Measurements from ENCODE around the gene NCSTN. TPM values are rescaled to one million over a fixed set of nuclear protein-coding genes. Genes with fewer than 3 reads are reported as not detected.

Gene NCSTN
- total RNA-seq, 4 donors from 2014 or later = 37.2 to 64.9 (median 48.3) TPM

- intact Hi-C loops (cut with DNase I; ENCODE audit: low total_unique reads) = no loop called here
- 78 to 87% methylated on average over 4 of the region's 4 CpGs for WGBS, 2 donors
- peak in 1 of 2 donors; percentile 53 for DNase-seq (ENCODE audit: low spot score in 2 of 2)
- H3K4me3 ChIP-seq (ENCODE audit: low read depth, poor library complexity, severe bottlenecking) = no peak overlapping the region
- TF ChIP-seq POLR2A (IDR thresholded peaks at IDR 0.05) (no peak), CTCF (IDR thresholded peaks at IDR 0.05) (no peak)
Observed at GRCh38 chr1:160367934-160368923, 25.0 kb downstream of the NCSTN start.

GRCh38 chr1:160369087-160369486, 25.9 kb downstream of the NCSTN start:
- no peak overlapping the region for H3K4me3 ChIP-seq (ENCODE audit: low read depth, poor library complexity, severe bottlenecking)
- TF ChIP-seq CTCF (IDR thresholded peaks at IDR 0.05) (no peak), POLR2A (IDR thresholded peaks at IDR 0.05) (no peak)
- no peak for DNase-seq (ENCODE audit: low spot score in 2 of 2)
- 84 to 86% methylated on average over 1 of the region's 1 CpG for WGBS, 2 donors
- intact Hi-C loops (cut with DNase I; ENCODE audit: low total_unique reads) = no loop called here

- TF ChIP-seq CTCF (IDR thresholded peaks at IDR 0.05) (no peak), POLR2A (IDR thresholded peaks at IDR 0.05) (no peak)
- WGBS, 2 donors = 75 to 82% methylated on average over 29 to 38 of the region's 42 CpGs
- H3K4me3 ChIP-seq (ENCODE audit: low read depth, poor library complexity, severe bottlenecking) = no peak overlapping the region
- intact Hi-C loops (cut with DNase I; ENCODE audit: low total_unique reads) = no loop called here
- DNase-seq (ENCODE audit: low spot score in 2 of 2) = peak in 1 of 2 donors; percentile 77
Observed at GRCh38 chr1:160370561-160371345, 27.6 kb downstream of the NCSTN start.

GRCh38 chr1:160371346-160371631, 28.1 kb downstream of the NCSTN start:
- no peak overlapping the region for H3K4me3 ChIP-seq (ENCODE audit: low read depth, poor library complexity, severe bottlenecking)
- no peak for TF ChIP-seq CTCF (IDR thresholded peaks at IDR 0.05)
- TF ChIP-seq POLR2A (IDR thresholded peaks at IDR 0.05) = no peak
- no peak for DNase-seq (ENCODE audit: low spot score in 2 of 2)
- intact Hi-C loops (cut with DNase I; ENCODE audit: low total_unique reads) = no loop called here

- intact Hi-C loops (cut with DNase I; ENCODE audit: low total_unique reads) = no loop called here
- no peak overlapping the region for H3K4me3 ChIP-seq (ENCODE audit: low read depth, poor library complexity, severe bottlenecking)
- WGBS, 2 donors = 80 to 87% methylated on average over 4 of the region's 4 CpGs
- no peak for DNase-seq (ENCODE audit: low spot score in 2 of 2)
- no peak for TF ChIP-seq CTCF (IDR thresholded peaks at IDR 0.05)
- TF ChIP-seq POLR2A (IDR thresholded peaks at IDR 0.05) = no peak
Observed at GRCh38 chr1:160371756-160372155, 28.6 kb downstream of the NCSTN start.

Data from lower leg skin (tissue), 4 donors.